ENCODE measurements around the gene MS4A10. TPM values are rescaled to one million over a fixed set of nuclear protein-coding genes. Genes with fewer than 3 reads are reported as not detected.

The MS4A10 gene
- total RNA-seq, 1 experiment from 2014 or later = not detected

DNA sequence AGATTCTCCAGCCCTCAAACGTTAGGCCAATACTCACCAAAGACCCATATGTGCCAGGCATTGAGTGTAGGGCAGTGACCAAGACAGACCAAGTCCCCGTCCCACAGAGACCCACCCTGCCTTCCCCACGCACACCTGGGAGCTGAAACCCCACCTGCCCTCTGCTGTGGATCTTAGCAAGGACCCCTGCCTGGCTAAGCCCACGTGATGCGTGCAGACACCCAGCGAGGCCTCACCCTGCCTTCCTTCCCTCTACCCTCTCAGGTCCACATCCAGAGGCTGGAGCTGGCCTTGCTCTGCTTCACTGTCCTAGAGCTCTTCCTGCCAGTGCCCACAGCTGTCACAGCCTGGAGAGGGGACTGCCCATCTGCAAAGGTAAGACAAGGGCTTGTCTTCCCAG, 10.2 kb downstream of the MS4A10 start:
- Histone ChIP-seq H3K79me2 (ENCODE audit: insufficient read depth, low read length) (no peaks in the 10 kb centered on the region), H3K27ac (ENCODE audit: low read depth, low read length) (no peak overlapping the region), H3K4me1 (ENCODE audit: control insufficient read depth in 1 of 2, insufficient read depth in 2 of 2, low read length in 2 of 2) (no peaks in the 10 kb centered on the region), H3K9me2 (ENCODE audit: insufficient read depth) (no peaks in the 10 kb centered on the region), H3K27me3 (ENCODE audit: insufficient read depth, low read length) (peaks cover 15% of the 10 kb centered on the region), H3K9me3 (ENCODE audit: control insufficient read depth in 1 of 2, insufficient read depth in 1 of 2, low read depth in 1 of 2, low read length in 2 of 2) (peaks cover 0 to 4% of the 10 kb centered on the region in 2 experiments; a peak in 1 of 4 replicates), H3K9ac (ENCODE audit: low read length) (no peak overlapping the region), H4K20me1 (ENCODE audit: insufficient read depth) (no peaks in the 10 kb centered on the region), H3K4me3 (replicated peaks in 1 of 2; ENCODE audit: low read depth in 1 of 2, low read length in 2 of 2) (no peak overlapping the region), H2AFZ (ENCODE audit: low read depth, low read length, poor library complexity, severe bottlenecking) (no peak overlapping the region), H3K4me2 (ENCODE audit: low read length) (no peak overlapping the region), H3K36me3 (ENCODE audit: control insufficient read depth in 1 of 2, insufficient read depth in 2 of 2, low read length in 2 of 2) (no peaks in the 10 kb centered on the region)
- RAD21 ChIA-PET (ENCODE audit: low non-redundant PET in 1 of 2, low total read pairs in 2 of 2, uncharacterized antibody in 2 of 2, unreplicated experiment in 2 of 2) = no interaction called here
- CTCF ChIA-PET = no interaction called here
- BruUV-seq (replicated peaks) = no TSS peak
- POLR2A ChIA-PET = no interaction called here
- no peak for ATAC-seq
- no peak for TF ChIP-seq FOSL1 (IDR thresholded peaks at IDR 0.05; ENCODE audit: low read depth)
- TF ChIP-seq JUND (IDR thresholded peaks at IDR 0.05) = no peak
- TF ChIP-seq, protein P1, sequence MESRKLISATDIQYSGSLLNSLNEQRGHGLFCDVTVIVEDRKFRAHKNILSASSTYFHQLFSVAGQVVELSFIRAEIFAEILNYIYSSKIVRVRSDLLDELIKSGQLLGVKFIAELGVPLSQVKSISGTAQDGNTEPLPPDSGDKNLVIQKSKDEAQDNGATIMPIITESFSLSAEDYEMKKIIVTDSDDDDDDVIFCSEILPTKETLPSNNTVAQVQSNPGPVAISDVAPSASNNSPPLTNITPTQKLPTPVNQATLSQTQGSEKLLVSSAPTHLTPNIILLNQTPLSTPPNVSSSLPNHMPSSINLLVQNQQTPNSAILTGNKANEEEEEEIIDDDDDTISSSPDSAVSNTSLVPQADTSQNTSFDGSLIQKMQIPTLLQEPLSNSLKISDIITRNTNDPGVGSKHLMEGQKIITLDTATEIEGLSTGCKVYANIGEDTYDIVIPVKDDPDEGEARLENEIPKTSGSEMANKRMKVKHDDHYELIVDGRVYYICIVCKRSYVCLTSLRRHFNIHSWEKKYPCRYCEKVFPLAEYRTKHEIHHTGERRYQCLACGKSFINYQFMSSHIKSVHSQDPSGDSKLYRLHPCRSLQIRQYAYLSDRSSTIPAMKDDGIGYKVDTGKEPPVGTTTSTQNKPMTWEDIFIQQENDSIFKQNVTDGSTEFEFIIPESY (IDR thresholded peaks at IDR 0.05; ENCODE audit: extremely low read depth, insufficient replicate concordance, low read length) = no peak
- no peak for TF ChIP-seq POLR2AphosphoS5 (IDR thresholded peaks at IDR 0.05; ENCODE audit: low read depth, low read length)
- TF ChIP-seq POLR2A (IDR thresholded peaks at IDR 0.05; ENCODE audit: borderline replicate concordance, extremely low read depth, insufficient read depth, insufficient read length) = no peak
- TF ChIP-seq CTCF (IDR thresholded peaks at IDR 0.05 in 2 of 3, conservative IDR thresholded peaks at IDR 0.05 in 1 of 3; ENCODE audit: borderline replicate concordance in 1 of 3, insufficient read depth in 1 of 3, low read depth in 2 of 3, low read length in 2 of 3) = no peak
- no peak for TF ChIP-seq SRF (IDR thresholded peaks at IDR 0.05; ENCODE audit: low read depth)
- no peak for TF ChIP-seq SIN3A (IDR thresholded peaks at IDR 0.05; ENCODE audit: low read depth)
- no peak for TF ChIP-seq TCF7L2 (IDR thresholded peaks at IDR 0.05; ENCODE audit: borderline replicate concordance, extremely low read depth, insufficient read depth, insufficient read length)
- no peak for TF ChIP-seq YY1 (IDR thresholded peaks at IDR 0.05; ENCODE audit: extremely low read depth, insufficient replicate concordance, low read depth, low read length)
- no peak for TF ChIP-seq EZH2phosphoT487 (IDR thresholded peaks at IDR 0.05; ENCODE audit: borderline replicate concordance)
- no peak for TF ChIP-seq MAX (IDR thresholded peaks at IDR 0.05)
- TF ChIP-seq, protein P2, sequence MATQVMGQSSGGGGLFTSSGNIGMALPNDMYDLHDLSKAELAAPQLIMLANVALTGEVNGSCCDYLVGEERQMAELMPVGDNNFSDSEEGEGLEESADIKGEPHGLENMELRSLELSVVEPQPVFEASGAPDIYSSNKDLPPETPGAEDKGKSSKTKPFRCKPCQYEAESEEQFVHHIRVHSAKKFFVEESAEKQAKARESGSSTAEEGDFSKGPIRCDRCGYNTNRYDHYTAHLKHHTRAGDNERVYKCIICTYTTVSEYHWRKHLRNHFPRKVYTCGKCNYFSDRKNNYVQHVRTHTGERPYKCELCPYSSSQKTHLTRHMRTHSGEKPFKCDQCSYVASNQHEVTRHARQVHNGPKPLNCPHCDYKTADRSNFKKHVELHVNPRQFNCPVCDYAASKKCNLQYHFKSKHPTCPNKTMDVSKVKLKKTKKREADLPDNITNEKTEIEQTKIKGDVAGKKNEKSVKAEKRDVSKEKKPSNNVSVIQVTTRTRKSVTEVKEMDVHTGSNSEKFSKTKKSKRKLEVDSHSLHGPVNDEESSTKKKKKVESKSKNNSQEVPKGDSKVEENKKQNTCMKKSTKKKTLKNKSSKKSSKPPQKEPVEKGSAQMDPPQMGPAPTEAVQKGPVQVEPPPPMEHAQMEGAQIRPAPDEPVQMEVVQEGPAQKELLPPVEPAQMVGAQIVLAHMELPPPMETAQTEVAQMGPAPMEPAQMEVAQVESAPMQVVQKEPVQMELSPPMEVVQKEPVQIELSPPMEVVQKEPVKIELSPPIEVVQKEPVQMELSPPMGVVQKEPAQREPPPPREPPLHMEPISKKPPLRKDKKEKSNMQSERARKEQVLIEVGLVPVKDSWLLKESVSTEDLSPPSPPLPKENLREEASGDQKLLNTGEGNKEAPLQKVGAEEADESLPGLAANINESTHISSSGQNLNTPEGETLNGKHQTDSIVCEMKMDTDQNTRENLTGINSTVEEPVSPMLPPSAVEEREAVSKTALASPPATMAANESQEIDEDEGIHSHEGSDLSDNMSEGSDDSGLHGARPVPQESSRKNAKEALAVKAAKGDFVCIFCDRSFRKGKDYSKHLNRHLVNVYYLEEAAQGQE (IDR thresholded peaks at IDR 0.05; ENCODE audit: low read depth) = no peak
- intact Hi-C loops (cut with micrococcal nuclease) = no loop called here
- no peak for DNase-seq (ENCODE audit: low read depth, low spot score)

Measured in HCT116 (cell line).